G401.6 (cell line): ENCODE results near the gene SLIT3.

ENCODE experiments used
- FAIRE-seq: peaks from 2 replicates; lab custom pipeline; 2012; peaks lifted over from hg19 to GRCh38; lab: Jason Lieb, UNC

SLIT3 gene

DNA sequence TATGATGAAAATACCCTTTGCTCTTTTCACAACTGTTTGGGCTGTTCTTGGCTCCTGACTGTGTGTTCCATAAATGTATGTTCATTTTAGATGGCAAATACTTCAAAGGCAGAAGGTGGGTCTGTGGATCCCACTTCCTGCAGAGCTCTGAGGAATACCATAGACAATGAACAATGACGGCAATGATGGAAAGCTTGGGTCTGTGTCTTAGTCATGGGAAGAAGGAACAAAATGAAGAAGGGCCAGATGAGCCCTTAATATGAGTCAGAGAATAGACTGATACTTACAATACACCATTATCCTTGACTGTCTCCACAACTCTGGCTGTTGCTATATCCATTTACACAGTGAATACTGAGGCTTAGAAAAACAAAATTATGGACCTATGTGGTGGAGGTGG, 126.0 kb downstream of the SLIT3 start:
- no peak for FAIRE-seq

DNA sequence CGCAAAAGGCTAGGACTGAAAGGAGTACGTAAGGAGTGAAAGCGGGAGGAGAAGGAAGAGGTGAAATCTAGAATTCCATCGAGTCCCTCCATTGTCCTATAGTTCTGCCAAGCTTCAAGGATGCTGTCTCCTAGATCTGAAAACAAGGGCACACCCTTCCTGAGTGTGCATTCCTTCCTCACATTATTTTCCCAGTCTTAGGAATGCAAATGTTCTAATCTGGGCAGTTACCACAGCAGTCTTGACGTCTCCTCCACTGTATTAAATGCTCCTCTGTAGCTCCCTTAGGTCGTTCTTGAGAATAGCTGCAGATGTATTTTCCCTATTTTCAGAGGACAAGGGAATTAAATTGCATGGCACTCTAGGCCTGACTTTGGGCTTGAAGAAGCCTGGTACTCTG, 127.6 kb downstream of the SLIT3 start:
- FAIRE-seq: no peak

DNA sequence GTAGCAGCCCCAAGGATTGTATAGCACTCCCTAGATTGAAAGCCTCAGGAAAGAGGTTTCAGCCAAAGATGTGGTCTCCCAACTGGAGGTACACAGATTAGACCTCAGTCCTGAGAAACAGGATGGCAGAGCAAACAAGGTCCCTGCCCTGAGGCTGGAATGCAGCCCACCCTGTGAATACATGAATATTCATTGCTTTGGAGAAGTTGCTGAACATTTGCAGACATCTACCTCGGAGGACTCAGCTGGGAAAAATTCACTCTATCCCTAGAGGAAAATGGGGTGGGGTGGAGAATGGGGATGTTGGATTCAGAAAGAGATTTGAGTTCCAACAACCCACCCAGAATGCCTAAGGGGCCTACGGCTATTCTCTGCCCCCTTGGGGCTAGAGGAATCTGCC, 129.4 kb downstream of the SLIT3 start:
- no peak for FAIRE-seq

DNA sequence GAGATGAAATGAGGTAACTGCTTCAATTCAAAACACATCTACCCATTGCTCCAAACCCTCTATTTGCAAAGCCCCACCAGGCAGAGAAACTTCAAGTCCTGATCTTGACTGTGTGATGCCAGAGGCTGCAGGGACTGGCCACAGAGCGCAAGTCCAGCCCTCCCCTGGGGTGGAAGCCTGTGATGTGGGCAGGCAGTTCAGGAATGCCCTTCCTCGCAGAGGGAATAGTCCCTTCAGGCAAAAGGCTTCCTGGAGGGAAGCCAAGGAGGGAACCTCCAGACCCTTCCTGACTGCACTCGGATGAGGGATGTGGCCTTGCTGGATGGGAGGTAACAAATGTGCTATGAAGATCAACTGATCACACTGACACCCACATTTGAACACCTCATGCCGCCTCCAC, 131.2 kb downstream of the SLIT3 start:
- FAIRE-seq: no peak

GRCh38 chr5:169168280-169168679, 132.7 kb downstream of the SLIT3 start:
- no peak for FAIRE-seq

- FAIRE-seq: no peak
Measured at GRCh38 chr5:169166078-169166477, 134.9 kb downstream of the SLIT3 start.

- no peak for FAIRE-seq
Measured at GRCh38 chr5:169165052-169165451, 135.9 kb downstream of the SLIT3 start.

GRCh38 chr5:169164481-169164925, 136.4 kb downstream of the SLIT3 start:
- no peak for FAIRE-seq

DNA sequence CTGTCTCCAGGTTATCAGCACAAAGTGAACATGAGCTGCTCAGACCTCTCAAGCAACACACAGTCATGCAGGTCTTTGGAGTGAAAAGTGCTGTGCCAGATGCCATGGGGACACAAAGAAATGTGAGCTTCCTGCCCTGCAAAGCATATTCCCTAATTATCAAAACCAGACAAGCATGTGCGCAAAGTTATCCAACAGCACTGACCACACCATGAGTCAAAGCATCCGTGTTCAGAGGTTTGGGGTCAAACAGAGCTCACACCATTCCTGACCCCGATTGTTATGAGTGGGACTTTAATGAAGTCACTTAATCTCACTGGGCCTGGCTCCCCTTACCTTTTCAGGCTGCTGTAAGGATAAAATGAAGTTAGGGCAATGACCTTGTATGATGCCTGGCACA, 138.5 kb downstream of the SLIT3 start:
- no peak for FAIRE-seq

- no peak for FAIRE-seq
Measured at GRCh38 chr5:169161022-169161680, 139.8 kb downstream of the SLIT3 start.

DNA sequence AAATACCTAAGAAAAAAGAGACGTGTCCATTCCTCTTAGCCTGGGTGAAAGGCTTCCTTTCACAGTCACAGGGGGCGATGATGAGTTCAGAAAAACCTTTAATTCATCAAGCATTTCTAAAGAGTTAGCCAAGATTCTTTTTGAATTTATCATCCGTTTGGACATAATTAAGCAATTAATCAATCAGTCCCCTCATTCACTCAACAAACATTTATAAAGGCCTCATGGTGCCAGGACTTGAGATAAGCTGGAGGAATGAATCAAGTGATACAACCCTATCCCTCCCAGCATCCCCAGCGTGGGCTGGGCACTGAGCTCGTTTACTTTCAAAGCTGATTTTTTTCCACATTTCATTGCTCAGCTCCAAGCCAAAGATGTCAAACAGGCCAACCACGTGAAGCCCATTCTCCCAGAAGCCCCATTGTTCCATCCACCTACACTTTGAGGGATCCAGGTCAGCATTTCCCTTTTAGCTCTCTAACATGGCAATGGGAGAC, 140.5 kb downstream of the SLIT3 start:
- FAIRE-seq: no peak

GRCh38 chr5:169158764-169159163, 142.2 kb downstream of the SLIT3 start:
- FAIRE-seq: no peak

- no peak for FAIRE-seq
Measured at GRCh38 chr5:169157064-169157463, 143.9 kb downstream of the SLIT3 start.

DNA sequence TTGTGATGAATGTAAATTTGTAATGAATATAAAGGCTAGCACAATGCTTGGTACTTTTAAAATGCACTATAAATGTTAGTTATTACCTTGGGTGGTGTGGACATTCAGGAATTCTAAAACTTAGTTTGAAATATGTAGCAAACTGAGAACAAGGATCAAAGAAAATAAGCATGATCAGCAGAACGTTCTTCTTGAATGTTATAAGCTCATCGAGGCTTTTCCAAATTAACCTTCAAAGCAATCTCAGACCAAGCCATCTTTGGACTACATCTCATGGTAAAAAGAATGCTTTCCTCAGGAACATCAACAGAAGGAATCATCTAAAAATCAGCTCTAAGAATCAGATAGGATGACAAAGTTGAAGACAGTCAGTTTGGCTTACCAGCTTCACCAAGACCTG, 146.3 kb downstream of the SLIT3 start:
- FAIRE-seq: no peak

DNA sequence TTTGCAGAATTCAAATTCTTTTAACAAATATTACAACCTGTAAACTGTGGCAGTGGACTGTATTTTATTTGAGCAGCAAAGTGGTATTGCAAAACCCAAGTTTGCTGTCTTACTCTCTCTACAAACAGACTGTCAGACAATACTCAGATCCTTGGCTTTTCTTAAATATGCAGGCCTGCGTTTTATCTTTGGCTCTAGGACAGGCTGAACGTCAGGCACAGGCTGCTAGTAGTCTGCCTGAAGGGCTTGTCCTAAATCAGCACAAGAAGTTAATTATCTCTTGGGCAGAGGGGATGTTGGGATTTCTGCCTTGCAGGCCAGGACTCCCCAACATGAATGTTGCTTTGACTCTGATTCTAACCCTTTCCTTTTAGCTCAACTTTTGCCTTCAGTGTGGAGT, 147.5 kb downstream of the SLIT3 start:
- no peak for FAIRE-seq

- no peak for FAIRE-seq
Measured at GRCh38 chr5:169152946-169153345, 148.0 kb downstream of the SLIT3 start.

DNA sequence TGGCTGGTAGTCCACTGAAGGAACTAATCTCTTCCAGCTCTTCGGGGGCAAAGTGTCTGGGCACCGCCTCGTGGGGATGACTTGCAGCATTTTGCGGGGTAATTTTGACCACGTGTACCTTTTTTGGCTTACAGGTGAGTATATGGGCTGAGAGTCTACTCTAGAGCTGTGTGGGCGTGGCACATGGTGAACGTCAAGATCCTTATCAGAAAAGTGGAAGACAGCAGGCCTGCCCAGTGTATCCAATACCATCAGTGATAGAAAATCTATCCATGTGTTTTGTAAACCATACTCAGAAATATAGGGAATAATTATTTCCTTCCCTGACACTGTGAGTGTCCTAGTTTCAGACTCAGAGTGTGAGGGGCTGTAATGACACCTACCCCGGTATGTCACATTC, 148.5 kb downstream of the SLIT3 start:
- FAIRE-seq: no peak

- no peak for FAIRE-seq
Measured at GRCh38 chr5:169151051-169151805, 149.7 kb downstream of the SLIT3 start.

DNA sequence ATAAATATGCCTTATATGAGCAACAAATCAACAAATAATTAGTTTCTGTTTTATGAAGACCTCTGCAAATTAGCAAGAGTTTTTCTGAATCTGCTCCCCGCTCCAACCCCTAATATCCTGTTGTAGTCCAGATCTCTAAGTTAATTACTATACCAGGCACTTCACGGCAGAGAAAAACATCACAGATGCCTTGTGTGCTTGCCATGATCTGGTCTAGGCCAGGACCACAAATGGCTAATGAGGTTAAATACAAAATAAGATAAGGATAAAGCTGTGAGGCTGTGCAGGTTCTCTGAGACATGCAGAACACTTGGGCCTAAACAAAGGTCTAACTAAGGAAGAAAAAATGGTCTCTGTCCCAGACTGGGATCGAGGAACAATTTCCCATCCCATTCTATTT, 150.8 kb downstream of the SLIT3 start:
- FAIRE-seq: no peak

DNA sequence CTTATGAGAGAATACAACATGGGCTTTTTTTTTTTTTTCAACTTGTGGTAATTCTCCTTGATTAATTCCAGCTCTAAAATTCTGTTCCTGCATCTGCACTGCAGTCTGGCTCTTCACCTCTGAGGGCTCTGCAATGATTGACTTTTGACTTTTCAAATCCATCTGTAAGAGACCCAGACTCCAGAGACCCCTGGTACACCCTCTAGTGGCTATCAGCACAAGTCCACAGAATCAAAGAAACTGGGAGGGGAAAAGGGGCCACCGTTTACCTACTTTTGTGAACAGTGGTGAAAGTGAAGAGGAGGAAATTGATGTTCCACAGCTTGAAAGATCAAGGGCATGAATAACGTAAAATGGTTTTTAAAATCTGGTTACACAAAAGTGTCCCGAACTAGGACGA, 151.6 kb downstream of the SLIT3 start:
- FAIRE-seq: no peak

GRCh38 chr5:169148138-169148740, 152.7 kb downstream of the SLIT3 start:
- FAIRE-seq: no peak

DNA sequence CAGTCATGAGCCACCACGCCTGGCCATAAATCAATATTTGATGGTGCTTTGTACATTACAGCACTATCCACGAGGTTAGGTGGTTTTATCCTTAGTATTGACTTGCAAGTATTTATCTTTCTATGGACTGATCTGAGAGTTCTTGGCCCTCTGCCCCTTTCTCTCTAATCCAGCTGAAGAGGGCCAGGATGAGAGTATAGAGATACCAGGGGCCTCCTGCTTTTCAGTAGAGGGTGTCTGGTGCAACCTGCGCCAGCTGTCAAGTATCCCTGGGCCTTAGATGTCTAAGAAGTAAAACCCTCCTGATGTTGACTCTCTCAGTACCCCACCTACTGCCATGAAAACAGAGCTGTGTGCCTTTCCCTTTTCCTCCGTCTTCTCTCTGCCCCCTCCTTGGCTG, 153.4 kb downstream of the SLIT3 start:
- no peak for FAIRE-seq

- no peak for FAIRE-seq
Measured at GRCh38 chr5:169146158-169146557, 154.8 kb downstream of the SLIT3 start.
